AG09309 (cell line): ENCODE data around the gene TMEM38B.

Experiments used
- DNase-seq: peaks from one replicate; pipeline ENCODE4 v3.0.0-alpha.2; 2010; ENCODE audit warnings: low read depth
- H3K4me3 ChIP-seq: 2 replicates; pipeline ENCODE4 v1.5.1; 2011; ENCODE audit warnings: mild to moderate bottlenecking, low read depth, low read length, moderate library complexity; ENCODE audit not compliant: control insufficient read depth
- CTCF ChIP-seq: IDR thresholded peaks from 2 replicates; pipeline ENCODE4 v1.5.1; 2011; ENCODE audit warnings: mild to moderate bottlenecking, low read depth, low read length, inconsistent platforms; ENCODE audit not compliant: insufficient read depth, control insufficient read depth; ENCODE audit errors: missing control alignments

The TMEM38B gene

DNA sequence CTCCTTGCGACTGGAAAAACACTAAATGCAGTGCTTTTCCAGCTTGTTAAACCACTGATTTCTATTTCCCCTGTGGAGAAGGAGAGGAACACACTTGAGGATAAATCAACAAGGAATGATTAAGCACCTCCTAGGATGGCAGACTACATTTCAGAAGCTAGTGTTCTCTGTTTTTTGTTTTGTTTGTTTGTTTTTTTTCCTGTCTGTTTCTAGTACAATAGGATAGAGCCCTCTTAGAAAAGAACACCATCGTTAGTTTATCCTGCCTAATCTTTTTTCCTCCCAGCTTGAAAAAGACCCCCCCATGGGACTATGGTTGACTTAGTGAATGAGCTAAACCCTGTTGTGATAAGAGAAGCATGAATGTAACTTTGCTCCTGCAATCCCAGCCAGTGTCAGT, 36.0 kb upstream of the TMEM38B start:
- H3K4me3 ChIP-seq = no peak overlapping the region
- no peak for DNase-seq
- no peak for TF ChIP-seq CTCF

- no peak for DNase-seq
- TF ChIP-seq CTCF = no peak
- no peak overlapping the region for H3K4me3 ChIP-seq
Observed at GRCh38 chr9:105661011-105661410, 33.3 kb upstream of the TMEM38B start.

- H3K4me3 ChIP-seq = no peak within 1 kb of the TSS
- no peak for TF ChIP-seq CTCF
- DNase-seq = no peak
Observed at GRCh38 chr9:105662184-105663104, 31.9 kb upstream of the TMEM38B start, which contains the start of gene TAL2. Gene TAL2 (plus strand): TSS chr9:105662457. CDS start chr9:105662497, 40 bp downstream.

DNA sequence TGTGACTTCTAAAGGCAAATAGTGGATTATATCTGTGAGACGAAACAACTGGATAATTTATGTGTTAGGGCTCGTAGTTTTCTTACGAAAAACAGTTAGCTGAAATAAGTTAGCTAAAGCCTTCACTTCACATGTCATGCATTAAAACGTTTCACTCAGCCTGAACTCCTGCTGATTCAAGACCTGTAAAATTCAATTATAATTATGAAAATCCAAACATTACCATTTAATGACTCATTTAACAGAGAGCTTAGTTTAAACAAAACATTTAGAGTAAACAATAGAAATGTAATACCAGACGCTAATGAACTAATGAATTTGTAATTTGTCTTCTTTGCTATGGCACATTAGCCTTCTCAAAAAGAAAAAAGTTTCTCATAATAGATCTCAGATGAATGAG, 30.4 kb upstream of the TMEM38B start:
- no peak overlapping the region for H3K4me3 ChIP-seq
- DNase-seq = no peak
- TF ChIP-seq CTCF = no peak

DNA sequence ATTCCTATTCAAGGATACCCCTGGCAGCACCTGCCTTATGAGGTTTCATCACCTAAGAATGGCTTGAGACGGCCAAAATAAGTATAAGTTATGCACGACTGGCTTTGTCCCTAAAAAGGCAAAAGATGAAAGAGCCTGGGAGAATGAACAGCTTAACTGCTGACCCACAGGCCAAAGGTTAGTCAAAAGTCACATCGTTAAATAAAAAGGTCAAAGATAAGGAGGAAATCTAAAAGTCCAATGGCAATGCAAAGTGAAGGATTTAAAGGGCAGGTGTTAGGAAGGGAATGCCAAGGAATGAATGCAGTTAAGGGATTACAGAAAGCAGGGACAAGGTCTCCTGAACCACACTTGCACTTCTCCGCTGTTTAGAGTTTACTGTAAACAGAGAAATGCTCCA, 26.5 kb upstream of the TMEM38B start:
- no peak overlapping the region for H3K4me3 ChIP-seq
- no peak for DNase-seq
- TF ChIP-seq CTCF = no peak

GRCh38 chr9:105670315-105670714, 24.0 kb upstream of the TMEM38B start:
- H3K4me3 ChIP-seq = no peak overlapping the region
- DNase-seq = no peak
- no peak for TF ChIP-seq CTCF
